ENCODE data around the gene ANKMY1. TPM values are rescaled to one million over a fixed set of nuclear protein-coding genes. Genes with fewer than 3 reads are reported as not detected.

ANKMY1 gene
- total RNA-seq, 1 donor from 2014 or later = 20.6 TPM

- Histone ChIP-seq H3K4me3 (no peak overlapping the region), H3K27ac (no peak overlapping the region), H3K27me3 (no peaks in the 10 kb centered on the region), H3K9me3 (no peaks in the 10 kb centered on the region), H3K36me3 (peaks cover 0 to 16% of the 10 kb centered on the region in 2 donors), H3K4me1 (peaks cover 56% of the 10 kb centered on the region)
- intact Hi-C loops (cut with DNase I) = no loop called here
- TF ChIP-seq POLR2A (IDR thresholded peaks at IDR 0.05) (no peak), POLR2AphosphoS5 (IDR thresholded peaks at IDR 0.05; ENCODE audit: insufficient read depth in 1 of 2, low read depth in 1 of 2) (no peak), CTCF (IDR thresholded peaks at IDR 0.05) (no peak)
- no peak for DNase-seq (ENCODE audit: extremely low spot score in 2 of 2)
Observed at GRCh38 chr2:240571314-240571973, 13.7 kb upstream of the ANKMY1 start.

- H3K4me1 ChIP-seq = peaks cover 60% of the 10 kb centered on the region
- DNase-seq (ENCODE audit: extremely low spot score in 2 of 2) = no peak
- peaks cover 0 to 12% of the 10 kb centered on the region in 2 donors for H3K36me3 ChIP-seq
- intact Hi-C loops (cut with DNase I) = no loop called here
- TF ChIP-seq CTCF (IDR thresholded peaks at IDR 0.05) (no peak), POLR2A (IDR thresholded peaks at IDR 0.05) (no peak), POLR2AphosphoS5 (IDR thresholded peaks at IDR 0.05; ENCODE audit: insufficient read depth in 1 of 2, low read depth in 1 of 2) (no peak)
- no peaks in the 10 kb centered on the region for H3K27me3 ChIP-seq
- no peaks in the 10 kb centered on the region for H3K9me3 ChIP-seq
- H3K4me3 ChIP-seq = no peak overlapping the region
- H3K27ac ChIP-seq = no peak overlapping the region
Observed at GRCh38 chr2:240570531-240571313, 12.9 kb upstream of the ANKMY1 start.

GRCh38 chr2:240569998-240570530 is 12.3 kb upstream of the ANKMY1 start:
- peak overlapping the region in 1 of 2 donors; percentile 76 for H3K4me3 ChIP-seq
- H3K36me3 ChIP-seq = peaks cover 0 to 8% of the 10 kb centered on the region in 2 donors
- no peak for DNase-seq (ENCODE audit: extremely low spot score in 2 of 2)
- intact Hi-C loops (cut with DNase I) = loop anchor here (5.0 kb wide), 1 partner anchor 118 kb away; no protein-coding TSS in a partner anchor
- peaks cover 59% of the 10 kb centered on the region for H3K4me1 ChIP-seq
- H3K27me3 ChIP-seq = no peaks in the 10 kb centered on the region
- no peak overlapping the region for H3K27ac ChIP-seq
- no peak for TF ChIP-seq POLR2A (IDR thresholded peaks at IDR 0.05)
- TF ChIP-seq CTCF (IDR thresholded peaks at IDR 0.05) = no peak
- TF ChIP-seq POLR2AphosphoS5 (IDR thresholded peaks at IDR 0.05; ENCODE audit: insufficient read depth in 1 of 2, low read depth in 1 of 2) = no peak
- no peaks in the 10 kb centered on the region for H3K9me3 ChIP-seq

GRCh38 chr2:240569523-240569997 is 11.8 kb upstream of the ANKMY1 start:
- intact Hi-C loops (cut with DNase I) = loop anchor here (5.0 kb wide), 1 partner anchor 117 kb away; no protein-coding TSS in a partner anchor
- H3K27ac ChIP-seq = peak overlapping the region; percentile 75
- DNase-seq (ENCODE audit: extremely low spot score in 2 of 2) = no peak

More at GRCh38 chr2:240569523-240569997, 11.8 kb upstream of the ANKMY1 start:
- H3K36me3 ChIP-seq = peaks cover 0 to 5% of the 10 kb centered on the region in 2 donors
- peaks cover 58% of the 10 kb centered on the region for H3K4me1 ChIP-seq
- H3K9me3 ChIP-seq = no peaks in the 10 kb centered on the region
- H3K4me3 ChIP-seq = peak overlapping the region; percentile 76
- TF ChIP-seq CTCF (IDR thresholded peaks at IDR 0.05) (no peak), POLR2A (IDR thresholded peaks at IDR 0.05) (no peak), POLR2AphosphoS5 (IDR thresholded peaks at IDR 0.05; ENCODE audit: insufficient read depth in 1 of 2, low read depth in 1 of 2) (no peak)
- no peaks in the 10 kb centered on the region for H3K27me3 ChIP-seq

Data from vagina (tissue), 2 donors.